Embryonic facial prominence (tissue), 1 donor: ENCODE measurements around the gene CR2.
"Not testable (repeated sequence)": the region's sequence is repeated elsewhere in the genome, so short reads cannot be mapped to it uniquely, and the experiment has no call there.

Source experiments
- DNase-seq: peaks from one replicate; pipeline ENCODE4 v3.0.0-alpha.2; 2016; ENCODE audit errors: extremely low spot score

Gene CR2

DNA sequence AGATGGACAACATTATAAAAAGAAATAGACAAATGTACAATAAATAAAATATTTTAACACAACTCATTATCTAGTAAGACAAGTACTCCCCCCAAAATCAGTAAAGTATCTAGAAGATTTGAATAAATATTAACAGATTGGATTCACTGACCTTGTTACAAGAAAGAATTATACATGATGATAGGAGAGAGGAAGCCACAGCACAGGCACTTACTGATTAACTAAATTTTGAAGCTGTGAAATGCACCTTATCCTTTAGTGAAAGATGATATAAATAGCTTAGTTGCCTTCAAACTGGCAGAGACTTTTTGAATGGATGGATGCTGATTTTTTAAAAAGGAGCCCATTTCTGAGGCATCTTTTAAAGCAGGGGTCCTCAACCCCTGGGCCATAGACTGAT is 50.3 kb downstream of the CR2 start:
- DNase-seq: no peak

- DNase-seq: no peak
These were observed 56.3 kb downstream of the CR2 start for GRCh38 chr1:207510444-207510843.

- no peak for DNase-seq
These were observed 60.8 kb downstream of the CR2 start for GRCh38 chr1:207514890-207515289.

- DNase-seq: no peak
These were observed 62.6 kb downstream of the CR2 start for GRCh38 chr1:207516729-207517128.

GRCh38 chr1:207518608-207519236 is 64.6 kb downstream of the CR2 start:
- DNase-seq: no peak

DNA sequence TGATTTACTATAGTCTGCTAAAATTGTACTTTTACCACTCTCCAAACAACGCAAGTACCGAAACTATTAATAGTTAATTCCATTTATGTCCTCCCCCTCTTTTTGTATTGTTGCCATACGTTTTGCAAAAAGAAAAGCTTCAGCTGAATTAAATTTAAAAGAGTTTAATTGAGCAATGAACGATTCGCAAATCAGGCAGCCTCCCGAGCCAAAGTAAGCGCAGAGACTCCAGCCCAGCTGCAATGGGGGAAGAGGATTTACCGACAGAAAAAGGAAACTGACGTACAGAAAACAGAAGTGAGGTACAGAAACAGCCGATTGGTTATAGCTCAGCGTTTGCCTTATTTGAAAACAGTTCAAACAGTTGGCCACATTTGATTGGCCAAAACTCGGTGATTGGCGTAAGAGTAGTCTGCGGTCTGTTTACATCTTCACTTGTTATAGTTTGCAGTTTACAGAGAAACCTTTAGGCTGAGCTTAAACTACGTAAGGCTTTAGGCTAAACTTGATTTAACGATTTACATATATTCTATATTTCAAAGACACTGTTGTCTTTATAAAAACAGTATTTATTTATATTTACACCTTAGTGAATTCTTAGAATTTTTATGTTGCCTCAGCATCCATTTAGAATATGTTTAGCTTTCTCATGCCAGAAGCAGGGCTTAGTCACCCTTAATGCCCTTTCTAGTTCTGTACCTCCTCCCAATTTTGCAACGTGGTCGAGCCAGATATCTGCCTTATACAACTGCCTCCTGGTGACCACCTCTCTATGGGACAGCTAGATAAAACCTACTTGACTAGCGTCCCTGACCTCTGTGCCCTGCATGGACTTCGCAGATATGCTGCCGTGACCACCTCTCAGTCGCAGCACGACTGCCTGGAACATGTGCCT is 65.6 kb downstream of the CR2 start:
- DNase-seq: no peak

DNA sequence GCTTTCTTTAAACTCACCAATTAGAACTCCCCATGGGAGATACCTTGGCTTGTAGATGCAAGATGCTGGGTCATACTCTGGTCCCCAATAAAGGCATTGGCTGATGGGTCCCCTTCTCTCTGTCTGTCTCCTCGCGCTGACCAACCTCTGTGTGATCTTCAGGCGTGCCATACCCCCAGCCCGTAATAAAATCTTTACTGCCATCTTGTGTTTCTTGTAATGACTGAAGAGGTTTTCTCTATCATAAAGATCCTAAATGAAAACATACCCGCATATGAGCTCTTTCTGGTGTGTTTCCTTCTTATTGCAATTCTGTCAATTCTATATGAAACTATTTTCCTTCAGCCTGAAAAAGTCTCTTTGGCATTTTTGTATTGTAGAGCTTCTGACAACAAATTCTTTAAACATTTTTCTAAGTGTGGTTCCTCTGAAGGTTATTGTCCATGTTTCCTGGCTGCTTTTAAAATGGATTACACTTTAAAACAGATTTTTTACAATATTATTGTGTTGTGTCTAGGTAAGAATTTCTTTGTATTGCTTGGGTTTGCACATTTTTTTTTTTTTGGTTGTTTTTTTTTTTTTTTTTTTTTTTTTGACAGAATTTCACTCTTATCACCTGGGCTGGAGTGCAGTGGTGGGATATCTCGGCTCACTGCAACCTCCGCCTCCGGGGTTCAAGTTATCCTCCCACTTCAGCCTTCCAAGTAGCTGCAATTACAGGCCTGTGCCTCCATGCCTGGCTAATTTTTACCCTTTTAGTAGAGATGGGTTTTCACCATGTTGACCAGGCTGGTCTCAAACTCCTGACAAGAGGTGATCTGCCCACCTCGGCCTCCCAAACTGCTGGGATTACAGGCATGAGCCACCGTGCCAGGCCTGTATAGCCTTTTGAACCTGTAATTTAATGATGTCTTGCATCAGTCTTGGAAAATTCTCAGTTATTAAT is 66.5 kb downstream of the CR2 start:
- DNase-seq: not testable (repeated sequence)

GRCh38 chr1:207525239-207525638 is 71.1 kb downstream of the CR2 start:
- DNase-seq: not testable (repeated sequence)

- DNase-seq: not testable (repeated sequence)
These were observed 74.3 kb downstream of the CR2 start for GRCh38 chr1:207528401-207528800.

DNA sequence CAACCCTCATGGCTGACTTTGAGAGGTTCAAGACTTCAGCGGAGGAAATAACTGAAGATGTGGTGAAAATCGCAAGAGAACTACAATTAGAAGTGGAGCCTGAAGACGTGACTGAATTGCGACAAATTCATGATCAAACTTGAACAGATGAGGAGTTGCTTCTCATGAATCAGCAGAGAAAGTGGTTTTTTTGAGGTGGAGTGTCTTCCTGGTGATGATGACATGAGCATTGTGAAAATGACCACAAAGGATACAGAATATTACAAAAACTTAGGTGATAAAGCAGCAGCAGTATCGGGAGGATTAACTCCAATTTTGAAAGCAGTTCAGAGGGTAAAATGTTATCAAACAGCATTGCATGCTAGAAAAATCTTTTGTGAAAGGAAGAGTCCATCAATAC is 82.1 kb downstream of the CR2 start:
- not testable (repeated sequence) for DNase-seq
